ENCODE measurements around the gene NFE2L1.

GRCh38 chr17:48101012-48101720 is 53.0 kb downstream of the NFE2L1 start, which contains the start of gene CBX1:
- no peak for TF ChIP-seq CTCF (conservative IDR thresholded peaks at IDR 0.05; ENCODE audit: low read depth, low read length)
- TF ChIP-seq EZH2 (IDR thresholded peaks at IDR 0.05; ENCODE audit: borderline replicate concordance, low read depth, low read length, poor library complexity, severe bottlenecking), result no peak
